ENCODE results near the gene SLC8A2.
A peak's percentile ranks its signal among the peaks of the same experiment; 100 is the strongest.

The SLC8A2 gene

DNA sequence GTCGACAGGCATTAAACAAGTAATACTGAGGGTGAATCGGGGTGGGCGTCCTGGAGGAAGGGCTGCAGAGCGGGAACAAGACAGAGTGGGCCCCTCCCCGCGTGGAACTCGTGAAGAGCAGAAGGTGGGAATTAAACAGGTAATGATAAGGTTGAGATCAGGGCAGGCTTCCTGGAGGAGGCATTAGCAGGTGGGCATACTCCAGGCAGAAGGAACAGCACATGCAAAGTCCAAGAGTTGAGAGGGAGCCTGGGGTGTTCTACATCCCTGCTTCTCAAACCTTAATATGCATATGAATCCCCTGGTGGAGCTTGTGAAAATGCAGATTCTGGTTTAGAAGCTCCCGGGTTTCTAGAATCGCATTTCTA lies 23.3 kb downstream of the SLC8A2 start:
- DNase-seq, result no peak

DNA sequence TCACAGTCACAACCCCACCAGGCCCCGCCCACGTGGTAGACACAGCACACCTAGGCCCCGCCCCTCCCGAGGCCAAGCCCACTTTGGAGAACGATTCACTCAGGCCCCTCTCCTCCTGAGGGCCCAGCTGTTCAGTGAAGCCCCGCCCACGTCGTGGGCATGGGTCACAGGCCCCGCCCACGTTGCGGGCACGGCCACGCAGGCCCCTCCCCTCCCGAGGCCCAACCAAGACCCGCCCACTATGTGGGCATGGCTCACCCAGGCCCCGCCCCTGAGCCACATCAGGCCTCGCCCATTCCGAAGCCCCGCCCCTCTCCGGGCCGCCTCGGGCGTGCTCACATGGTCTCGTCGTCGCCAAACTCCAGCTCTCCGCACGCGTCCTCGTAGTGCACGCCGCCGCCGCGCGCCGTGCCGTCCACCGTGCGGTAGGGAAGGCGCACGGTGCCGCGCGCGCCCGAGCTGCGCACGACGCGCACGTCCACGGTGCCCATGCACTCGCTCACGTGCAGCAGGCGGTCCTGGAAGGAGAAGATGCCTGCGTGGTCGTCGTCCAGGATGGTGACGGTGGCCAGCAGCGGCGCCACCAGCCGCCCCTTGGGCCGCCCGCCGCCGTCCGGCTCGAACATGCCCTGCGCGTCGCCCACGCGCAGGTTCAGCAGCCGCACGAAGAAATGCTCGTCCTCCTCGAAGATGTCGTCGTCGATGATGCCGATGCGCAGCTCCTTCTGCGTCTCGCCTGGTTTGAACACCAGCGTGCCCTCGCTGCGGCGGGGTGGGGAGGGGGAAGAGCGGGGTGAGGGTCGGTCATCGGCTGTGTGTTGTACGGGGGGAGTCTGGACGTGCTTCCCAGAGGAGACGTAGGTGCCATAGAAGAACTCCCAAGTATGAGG lies 24.0 kb downstream of the SLC8A2 start:
- peak; percentile 28 for DNase-seq

DNA sequence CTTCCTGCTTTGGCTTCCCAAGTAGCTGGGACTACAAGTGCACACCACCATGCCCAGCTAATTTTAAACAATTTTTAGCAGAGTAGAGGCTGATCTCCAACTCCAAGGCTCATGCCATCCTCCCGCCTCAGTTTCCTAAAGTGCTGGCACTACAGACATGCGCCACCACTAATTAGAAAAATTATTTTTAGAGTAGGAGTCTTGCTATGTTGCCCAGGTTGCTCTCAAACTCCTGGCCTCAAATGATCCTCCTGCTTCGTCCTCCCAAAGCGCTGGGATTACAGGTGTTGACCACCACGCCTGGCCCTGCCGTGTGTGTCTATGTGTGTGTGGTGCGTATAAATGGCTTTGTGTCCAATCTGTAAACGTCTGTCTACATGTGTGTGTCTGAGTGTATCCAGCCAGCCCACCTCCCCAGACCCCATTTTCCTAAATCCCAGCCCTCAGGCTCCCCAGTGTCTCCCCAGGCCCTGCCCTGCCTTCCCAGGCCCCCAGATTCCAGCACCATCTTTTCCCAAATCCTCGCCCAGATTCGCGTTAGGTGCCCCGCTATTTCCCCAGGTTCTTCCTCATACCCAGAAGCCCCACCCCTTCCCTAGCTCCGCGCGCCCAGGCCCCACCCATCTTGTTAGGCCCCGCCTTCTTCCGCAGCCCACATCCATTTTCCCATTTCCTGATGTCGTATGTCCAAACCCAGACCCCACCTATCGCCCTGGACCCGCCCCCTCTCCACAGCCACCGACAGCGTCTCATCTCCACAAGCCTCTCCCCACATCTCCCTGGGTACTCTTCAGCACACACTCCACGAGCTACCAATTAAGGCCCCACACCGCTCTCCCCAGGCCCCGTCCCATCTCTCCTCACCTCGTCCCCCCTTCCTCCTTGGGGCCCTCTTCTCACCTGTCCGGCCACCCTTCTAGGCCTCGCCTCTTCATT lies 24.9 kb downstream of the SLC8A2 start:
- no peak for DNase-seq

DNA sequence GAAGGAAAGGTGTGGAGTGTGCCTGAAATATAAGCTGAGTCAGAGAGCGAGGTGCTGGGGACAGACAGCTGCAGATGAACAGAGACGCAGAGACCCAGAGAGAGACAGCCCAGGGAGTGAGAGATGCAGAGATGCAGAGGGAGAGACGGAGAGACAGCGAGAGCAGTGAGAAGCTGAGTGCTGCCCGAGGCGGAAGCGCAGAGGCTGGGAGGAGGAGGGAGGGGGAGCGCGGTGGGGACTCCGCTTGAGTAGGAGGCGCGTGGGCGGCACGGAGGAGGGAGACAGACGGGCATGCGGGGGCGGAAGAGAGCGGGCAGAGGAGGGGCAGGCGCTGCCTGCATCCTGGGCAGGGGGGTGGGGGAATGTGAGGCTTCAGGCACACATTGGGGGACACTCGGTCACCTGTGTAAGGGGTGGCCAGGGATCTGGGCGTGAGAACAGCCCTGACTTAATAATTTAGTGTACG lies 25.7 kb downstream of the SLC8A2 start:
- DNase-seq, result no peak

DNA sequence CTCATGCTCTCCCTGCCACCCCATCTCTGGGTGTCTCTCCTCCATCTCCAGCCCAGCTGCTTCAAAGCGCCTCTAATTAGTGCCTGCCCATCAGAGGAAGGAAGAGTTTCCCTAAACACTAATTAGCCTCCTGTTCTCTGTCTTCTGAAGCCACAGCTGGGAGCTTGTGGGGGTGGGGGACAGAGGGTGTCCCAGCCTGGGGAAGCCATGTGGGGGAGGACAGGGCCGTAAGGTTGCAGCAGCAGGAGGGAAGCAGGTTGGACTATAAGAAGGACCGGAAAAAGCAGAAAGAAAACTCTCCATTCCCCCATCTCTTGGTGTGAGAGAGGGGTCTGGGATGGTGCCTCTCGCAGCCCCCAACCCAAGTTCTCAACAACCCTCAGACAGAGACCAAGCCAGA lies 26.2 kb downstream of the SLC8A2 start:
- DNase-seq, result no peak

DNA sequence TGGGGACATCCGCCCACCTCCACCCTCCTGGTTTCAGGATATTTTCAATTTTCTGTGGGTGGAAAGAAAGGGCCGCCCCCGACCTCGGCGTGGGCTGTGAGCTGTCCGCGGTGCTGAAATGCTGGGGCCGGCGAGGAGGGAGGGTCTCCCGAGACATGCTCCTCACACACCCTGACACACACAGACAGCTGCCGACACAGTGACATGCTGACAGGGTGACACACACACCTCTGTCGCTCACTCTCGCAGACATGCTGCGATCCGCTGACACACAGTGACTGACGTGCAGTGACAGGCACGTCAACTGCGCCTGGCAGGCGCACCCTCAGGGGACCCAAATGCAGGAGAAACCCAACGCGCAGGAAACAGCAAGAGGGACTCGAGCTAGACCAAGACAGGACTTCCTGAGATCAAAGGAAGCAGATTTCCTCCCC lies 27.3 kb downstream of the SLC8A2 start:
- no peak for DNase-seq

DNA sequence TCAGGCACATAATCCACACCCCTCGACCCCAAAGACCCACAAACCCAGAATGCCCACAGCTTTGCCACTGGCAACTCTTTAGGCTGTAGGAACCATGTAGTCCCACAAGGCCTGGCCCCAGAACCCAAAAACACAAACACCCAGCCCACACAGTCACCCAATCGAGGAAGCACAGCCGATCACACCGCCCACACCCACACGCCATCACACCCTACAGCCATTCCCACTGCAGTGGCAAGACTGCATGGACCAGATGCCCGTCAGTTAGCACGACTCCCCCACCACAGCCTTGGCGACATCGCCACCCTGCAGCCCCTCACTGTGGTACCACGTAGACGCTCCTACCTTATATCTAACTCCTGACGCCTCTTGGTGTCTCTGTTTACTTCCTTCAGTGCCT lies 28.4 kb downstream of the SLC8A2 start:
- DNase-seq, result no peak

DNA sequence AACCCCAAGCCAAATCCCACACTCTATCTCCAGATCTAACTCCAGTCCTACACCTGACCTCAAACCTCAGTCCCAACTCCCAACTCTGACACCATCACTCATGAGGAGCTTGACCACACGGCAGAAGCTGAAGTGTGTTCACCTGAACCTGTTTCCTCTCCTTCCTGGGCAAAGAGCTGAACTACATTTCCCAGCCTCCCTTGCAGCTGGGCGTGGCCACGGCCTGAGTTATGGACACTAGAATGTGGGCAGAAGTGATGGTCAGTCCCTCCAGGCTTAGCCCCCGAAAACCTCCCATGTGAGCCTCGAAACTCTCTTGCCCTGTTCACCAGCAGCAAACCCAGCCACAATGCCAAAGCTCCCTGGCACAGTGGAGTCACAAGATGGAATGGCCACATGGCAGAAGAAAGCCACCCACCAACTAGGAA lies 32.9 kb downstream of the SLC8A2 start:
- DNase-seq, result no peak

DNA sequence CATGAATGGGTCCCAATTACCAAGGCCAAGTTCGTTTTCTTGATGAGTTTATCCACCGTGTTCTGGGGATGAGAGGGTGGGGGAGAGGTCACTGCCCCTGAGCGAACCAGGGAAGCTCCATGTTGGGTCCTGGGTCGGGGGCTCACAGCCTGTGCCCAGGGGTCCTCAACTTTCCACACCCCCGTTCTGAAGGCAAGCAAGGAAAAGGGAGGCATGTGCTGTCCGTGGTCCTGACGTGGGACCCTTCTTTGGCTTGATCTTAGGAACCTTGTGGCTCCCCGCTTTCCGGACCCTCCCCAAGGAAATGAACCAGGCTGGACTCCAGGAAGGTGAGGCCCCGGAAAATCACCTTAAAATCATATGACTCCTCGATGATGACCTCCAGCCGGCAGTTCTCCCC lies 34.2 kb downstream of the SLC8A2 start:
- DNase-seq, result no peak

DNA sequence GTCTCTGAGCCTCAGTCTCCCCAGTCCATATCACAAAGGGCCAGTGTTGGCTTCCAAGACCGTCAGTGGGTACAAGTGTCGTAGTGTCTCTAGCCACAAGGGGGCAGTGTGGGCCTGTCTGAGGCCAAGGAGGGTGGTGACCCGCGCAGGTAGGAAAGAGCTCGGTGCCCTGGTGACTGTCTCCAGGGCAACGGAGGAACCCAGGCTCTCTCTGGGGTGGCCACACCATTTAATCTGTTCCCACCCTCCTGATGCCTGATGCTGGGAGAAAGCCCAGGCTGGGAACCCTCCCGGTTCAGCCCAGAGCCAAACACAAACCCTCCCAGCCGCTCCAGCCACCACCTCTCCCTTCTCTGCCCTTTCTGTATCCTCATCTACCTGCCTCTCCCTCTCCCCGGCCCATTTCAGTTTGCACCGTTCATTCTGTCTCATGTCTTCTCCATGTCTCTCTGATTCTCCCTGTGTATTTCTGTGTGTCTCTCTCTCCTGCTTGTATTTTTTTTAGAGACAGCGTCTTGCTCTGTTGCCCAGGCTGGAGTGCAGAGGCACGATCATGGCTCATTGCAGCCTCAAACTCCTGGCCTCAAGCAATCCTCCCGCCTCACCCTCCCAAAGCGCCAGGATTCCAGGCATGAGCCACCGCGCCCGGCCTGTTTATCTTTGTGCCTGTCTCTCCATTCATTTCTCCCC lies 34.8 kb downstream of the SLC8A2 start:
- DNase-seq, result peak; percentile 43

DNA sequence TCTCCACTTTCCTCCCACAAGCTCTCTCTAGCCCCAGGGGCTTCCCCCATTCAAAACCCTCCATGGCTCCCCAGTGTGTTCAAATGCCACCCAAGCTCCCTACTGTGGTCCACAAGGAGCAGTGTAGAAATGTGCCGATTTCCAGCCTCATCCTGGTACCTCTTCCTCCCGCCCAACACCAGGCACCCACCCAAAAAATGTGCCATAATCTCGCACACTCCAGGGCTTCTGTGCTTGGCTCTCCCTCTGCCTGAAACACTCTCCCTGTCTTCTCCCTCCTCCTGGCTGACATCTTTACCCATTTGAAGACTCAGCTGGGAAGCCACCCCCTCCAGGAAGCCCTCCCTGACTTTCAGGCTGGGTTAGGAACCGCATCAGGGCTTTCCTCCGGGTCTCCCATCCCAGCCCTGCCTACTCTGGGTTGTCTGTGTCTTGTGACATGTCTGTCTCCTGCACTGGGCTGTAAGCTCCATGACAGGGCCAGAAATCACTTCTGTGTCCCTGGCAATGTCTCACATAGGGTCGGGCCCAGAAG lies 35.7 kb downstream of the SLC8A2 start:
- no peak for DNase-seq

DNA sequence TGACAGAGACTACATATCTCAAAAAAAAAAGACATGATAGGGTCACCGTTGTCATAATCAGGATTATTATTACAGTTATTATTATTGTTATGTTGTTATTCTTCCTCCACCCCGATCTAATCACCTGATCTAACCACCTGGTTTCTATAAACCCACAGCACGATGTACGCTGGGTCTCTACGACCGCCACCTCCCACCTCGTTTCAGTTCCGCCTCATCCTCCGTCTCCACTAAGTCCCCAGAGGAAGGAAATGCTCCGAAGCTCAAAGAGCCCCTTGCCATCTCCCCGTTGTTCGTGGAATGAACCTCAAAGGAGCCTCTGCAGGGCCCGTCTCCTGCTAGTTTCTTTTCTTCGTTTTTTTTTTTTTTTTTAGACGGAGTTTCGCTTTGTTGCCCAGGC lies 36.5 kb downstream of the SLC8A2 start:
- DNase-seq, result no peak

DNA sequence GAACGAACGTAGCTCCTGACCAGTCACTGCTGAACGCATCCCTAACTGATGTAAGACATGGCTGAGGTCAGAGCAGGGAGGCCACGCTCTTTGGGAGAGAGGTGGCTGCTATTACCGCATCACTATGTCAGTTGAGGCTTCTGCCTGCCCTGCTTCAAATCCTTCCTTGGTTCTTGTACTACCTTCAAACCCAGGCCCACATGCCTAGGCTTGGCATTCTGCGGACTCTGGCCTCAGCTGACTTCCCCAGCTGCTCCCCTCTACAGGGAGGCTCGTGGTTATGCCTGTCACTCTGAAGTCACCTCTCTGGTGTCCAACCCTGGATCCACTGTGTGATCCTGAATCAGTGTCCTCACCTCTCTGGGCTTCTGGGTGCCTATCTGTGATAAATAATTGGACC lies 37.6 kb downstream of the SLC8A2 start:
- no peak for DNase-seq

DNA sequence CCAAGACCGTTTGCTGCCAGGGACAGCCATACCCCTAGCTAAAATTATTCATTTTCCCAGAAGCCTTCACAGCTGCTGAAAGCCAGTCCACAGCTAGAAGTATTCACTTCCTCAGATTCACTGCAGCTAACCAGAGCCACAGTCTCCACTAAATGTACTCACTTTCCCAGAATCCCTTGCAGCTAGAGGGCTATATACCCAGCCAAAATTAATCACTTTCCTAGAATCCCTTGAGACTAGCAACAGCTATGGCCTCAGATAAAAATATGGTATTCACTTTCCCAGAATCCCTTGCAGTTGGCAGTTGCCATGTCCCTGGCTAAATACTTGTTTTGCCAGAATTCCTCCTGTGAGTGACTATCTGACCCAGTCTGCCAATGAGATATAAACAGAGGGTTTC lies 38.6 kb downstream of the SLC8A2 start:
- peak; percentile 33 for DNase-seq

DNA sequence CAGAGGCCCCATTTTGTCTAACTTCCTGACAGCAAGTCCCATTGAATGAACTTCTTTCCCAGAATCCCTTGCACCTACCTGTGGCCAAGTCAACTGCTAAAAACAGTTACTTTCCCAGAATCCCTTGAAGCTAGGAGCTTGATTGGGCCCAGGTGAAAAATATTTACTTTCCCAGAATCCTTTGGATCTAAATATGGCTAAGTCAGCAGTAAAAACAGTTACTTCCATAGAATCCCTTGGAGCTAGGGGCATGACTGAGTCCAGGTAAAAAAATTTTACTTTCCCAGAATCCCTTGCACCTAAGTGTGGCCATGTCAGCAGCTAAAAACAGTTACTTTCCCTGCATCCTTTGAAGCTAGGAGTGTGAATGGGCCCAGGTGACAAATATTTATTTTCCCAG lies 39.2 kb downstream of the SLC8A2 start:
- DNase-seq, result no peak

DNA sequence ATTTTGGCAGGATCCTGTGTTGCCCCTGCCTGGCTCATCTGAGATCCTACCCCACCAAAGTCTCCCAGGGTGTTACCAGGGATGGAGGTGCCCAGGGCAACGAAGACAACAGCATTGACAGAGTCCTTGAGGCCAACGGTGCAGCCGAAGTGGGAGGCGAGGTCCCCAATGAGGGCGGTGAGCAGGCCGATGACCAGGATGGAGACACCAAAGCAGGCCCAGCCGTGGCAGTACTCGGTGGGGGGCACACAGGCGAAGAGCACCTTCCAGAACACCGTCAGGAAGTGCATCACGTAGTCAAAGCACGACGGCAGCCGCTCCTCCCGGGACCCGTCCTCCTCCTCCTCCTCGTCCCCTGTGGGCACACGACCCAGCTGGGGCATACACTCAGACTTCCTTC lies 39.6 kb downstream of the SLC8A2 start:
- no peak for DNase-seq

DNA sequence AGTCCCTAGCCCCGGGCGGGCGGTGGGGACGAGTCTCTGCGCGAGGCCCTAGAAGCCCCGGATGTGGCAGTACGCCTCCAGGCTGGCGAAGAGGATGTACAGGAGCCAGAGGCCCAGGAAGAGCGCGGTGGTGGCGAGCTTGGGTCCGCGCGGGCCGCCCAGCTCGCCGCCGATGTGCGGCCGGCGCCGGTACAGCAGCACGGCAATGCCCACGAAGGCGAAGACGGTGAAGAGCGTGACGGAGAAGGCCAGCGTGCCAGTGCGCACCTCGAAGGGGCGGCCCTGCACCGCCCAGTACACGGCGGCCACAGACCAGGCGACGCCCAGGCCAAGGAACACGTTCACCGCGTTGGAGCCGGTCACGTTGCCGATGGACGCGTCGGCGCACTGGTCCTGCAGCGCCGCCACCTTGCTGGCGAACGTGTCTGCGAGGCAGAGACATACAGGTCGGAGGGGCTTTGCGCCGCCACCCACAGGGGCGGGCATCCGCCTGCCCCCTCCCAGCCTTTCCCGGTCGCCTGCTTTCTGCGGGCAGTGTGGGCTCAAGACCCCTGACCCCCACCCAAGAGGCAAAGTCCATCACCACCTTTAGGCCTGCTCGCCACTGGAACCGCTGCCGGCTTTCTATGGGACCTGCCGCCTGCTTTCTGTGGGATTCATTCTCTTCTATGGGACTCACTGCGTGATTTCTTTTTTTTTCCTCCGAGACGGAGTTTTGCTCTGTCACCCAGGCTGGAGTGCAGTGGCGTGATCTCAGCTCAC lies 41.5 kb downstream of the SLC8A2 start:
- peak; percentile 45 for DNase-seq

DNA sequence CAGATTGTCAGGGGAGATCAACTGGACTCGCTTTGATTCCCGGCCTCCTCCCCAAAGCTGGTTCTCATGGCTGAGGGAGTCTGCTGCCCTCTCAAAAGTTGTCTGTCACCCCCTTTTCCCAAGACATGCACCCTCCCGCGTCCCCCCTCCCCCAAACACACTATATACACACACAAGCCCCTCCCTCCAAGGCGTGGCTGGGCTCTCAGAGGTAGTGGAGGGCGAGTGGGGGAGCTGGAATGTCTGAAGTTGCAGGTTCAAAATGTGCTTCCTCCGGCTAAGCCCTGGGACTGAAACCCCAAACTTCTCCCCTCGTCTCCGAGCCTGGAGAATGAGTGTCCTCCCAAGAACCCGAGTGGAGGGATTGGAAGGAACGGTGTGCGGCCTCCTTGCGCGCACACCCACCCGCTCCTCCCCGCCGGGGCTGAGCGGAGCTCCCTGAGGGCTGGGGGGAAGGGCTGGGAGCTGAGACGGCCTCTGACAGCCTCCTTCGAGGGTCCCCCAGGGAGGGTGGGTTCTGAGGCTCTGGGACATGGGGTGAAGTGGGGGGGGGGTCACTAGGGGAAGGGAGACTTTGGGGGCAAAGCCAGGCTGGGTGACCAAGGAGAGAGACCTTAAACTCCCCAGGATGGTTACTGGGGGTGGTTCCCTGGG lies 42.4 kb downstream of the SLC8A2 start:
- no peak for DNase-seq

DNA sequence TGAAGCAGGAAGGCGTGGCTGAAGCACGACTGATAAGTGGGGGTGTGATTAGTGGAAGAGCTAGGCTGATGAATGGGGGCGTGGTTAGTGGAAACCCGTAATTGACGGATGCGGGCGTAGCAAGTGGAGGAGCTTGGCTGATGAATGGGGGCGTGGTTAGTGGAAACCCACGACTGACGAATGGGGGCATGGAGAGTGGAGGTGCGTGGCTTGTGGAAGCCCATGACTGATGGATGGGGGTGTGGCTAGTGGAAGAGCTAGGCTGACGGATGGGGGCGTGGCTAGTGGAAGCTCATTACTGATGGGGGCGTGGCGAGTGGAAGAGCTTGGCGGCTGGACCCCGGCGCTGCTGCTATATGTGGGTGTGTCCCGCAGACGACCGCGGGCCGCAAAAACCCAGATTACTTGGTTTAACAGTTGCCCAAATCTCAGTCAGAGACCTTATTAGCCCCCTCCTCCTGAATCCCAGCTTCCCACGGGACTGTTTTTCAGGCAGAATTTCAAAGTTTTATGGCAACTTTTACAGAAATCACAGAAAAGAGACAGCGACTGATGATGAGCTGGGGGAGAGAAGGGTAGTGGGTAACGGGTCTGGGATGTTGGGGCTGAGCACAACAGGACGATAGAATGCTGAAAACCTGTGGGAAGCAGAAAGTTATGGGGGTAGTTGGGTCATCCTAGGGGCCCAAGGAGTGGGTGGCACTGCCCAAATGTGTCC lies 43.4 kb downstream of the SLC8A2 start:
- DNase-seq, result peak; percentile 100

DNA sequence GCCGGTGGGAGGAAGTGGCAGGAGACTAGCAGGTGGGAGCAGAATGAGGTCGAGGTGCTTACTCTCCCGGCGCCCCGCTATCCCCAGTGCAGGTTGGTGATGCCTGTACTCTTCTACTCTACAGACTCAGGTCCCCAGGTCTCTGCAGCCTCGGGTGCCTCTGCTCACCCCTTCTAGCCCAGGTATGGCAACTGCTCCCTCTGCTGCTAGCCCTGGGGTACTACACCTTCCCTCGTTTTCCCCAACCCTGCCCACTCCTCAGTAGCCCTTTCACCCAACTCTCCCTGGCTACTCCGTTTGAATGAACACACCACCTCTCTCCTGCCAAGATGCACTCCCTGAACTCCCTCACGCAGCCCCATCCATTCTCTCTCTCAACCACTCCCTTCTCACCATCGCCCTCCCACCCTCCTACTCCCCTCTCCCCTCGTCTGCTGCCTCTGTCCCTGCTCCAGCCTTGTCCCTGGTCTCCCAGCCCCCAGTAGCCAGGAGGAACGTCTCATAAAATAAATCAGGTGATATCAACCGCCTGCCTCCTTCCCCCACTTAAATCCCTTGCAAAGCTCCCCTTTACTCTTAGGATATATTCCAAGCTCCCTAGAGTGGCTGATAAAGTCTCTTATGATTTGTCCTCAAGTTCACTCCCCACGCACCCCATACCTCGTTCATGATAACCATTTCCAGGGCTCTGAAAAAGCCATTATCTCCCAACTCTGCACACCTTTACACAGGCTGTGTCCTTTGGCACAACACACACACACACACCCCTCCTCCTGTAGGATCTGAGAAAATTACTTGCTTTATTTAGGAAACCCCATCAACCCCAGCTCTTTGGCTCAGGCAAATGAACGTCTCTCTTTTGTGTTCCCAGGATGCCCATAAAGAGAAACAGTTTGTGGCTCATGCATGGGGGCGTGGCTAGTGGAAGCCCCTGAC lies 44.2 kb downstream of the SLC8A2 start:
- peak; percentile 65 for DNase-seq
